ENCODE measurements around the gene ATXN7.

Gene ATXN7

DNA sequence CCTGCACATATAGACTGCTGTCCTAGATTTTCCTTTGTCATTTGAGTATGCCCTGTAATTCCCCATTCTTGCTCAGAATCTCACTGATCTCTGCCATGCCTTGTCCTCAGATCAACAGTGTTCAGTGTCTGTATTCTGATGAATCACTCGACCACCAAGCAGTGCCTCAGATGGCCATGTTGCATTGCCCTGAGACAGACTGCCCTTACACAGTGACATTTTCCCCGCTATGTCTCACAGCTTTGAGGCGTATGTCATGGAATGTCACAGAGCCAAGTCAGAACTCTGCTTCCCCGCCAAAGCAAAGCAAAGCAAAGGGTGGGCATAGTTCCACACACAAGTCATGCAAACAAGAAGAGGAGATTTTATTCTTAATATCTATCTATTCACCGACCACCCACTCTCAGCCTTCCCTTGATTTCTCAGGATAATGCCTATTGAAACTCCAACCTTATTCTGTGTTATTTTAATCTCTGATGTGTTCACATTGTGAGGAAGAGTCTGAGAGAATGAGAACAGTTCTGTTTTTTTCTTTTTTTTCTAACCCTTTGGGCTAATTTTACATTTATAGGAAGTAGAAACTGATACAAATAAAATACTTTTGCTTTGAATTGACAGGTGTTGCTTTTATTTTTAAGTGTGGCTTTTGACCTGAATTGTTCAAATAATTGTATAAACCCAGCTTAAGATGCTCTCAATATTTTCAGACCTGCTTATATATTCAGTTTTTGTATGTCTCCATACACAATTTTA, 176.5 kb downstream of the ATXN7 start:
- Histone ChIP-seq H3K9ac (ENCODE audit: low read depth, low read length) (no peak overlapping the region), H3K9me3 (ENCODE audit: control insufficient read depth, insufficient read depth, low read length) (0 out of 2 replicates have a peak, but pooled peaks cover 2% of the 10 kb centered on the region), H3K4me1 (ENCODE audit: insufficient read depth, low read length) (no peaks in the 10 kb centered on the region), H3K36me3 (ENCODE audit: insufficient read depth, low read length) (no peaks in the 10 kb centered on the region)

GRCh38 chr3:64042952-64043351, 179.3 kb downstream of the ATXN7 start:
- Histone ChIP-seq H3K9ac (ENCODE audit: low read depth, low read length) (no peak overlapping the region), H3K4me1 (ENCODE audit: insufficient read depth, low read length) (peaks cover 4% of the 10 kb centered on the region), H3K36me3 (ENCODE audit: insufficient read depth, low read length) (no peaks in the 10 kb centered on the region), H3K9me3 (ENCODE audit: control insufficient read depth, insufficient read depth, low read length) (no peaks in the 10 kb centered on the region)

DNA sequence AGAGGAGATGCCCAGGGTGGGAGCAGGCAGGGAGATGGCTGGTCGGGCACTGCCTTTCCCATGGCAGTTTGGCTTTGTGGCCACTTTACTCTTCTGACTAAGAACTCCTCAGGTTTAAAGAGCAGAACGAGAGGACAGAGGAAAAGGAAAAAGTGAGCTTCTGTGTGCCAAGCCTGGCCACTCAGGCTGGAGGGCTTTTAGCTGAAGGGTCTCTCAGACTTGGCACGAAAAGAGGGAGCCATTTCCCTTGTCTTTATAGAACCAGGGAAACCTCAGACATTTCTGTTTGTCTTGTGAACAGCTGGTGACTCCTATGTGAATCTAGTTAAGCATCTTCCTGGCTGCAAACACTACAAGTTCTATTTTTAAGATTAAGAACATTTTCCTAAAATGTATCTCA, 182.9 kb downstream of the ATXN7 start:
- peaks cover 26% of the 10 kb centered on the region for H3K4me1 ChIP-seq (ENCODE audit: insufficient read depth, low read length)
- H3K9me3 ChIP-seq (ENCODE audit: control insufficient read depth, insufficient read depth, low read length), result no peaks in the 10 kb centered on the region
- no peaks in the 10 kb centered on the region for H3K36me3 ChIP-seq (ENCODE audit: insufficient read depth, low read length)
- H3K9ac ChIP-seq (ENCODE audit: low read depth, low read length), result no peak overlapping the region

DNA sequence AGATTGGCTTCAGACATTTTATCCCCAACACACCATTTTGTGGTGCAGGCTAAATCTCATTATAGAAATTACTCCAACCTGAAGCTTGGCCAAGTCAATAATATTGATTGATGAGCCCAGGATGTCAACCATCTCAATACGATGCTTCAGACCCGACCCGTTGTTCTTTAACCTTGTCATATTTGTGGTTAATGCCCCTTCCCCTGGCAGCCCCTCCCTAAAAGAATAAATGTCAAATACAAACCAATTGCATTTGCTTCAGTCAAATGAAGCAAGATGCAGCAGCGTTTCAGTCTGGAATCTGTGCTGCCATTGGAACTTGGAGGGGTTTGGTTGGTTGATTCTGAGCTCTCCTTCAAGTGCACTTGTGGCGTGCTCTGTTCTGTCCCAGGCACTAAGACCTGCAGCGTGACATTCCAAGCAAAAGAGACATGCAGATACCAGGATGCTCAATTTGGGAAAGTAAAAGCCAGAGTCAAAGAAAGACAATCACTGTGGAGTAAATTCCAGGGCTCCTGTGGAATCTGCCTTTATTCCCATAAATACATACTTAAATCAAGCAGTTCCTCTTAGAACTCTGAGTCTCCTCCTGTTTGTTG, 183.4 kb downstream of the ATXN7 start:
- no peak overlapping the region for H3K9ac ChIP-seq (ENCODE audit: low read depth, low read length)
- peaks cover 26% of the 10 kb centered on the region for H3K4me1 ChIP-seq (ENCODE audit: insufficient read depth, low read length)
- no peaks in the 10 kb centered on the region for H3K36me3 ChIP-seq (ENCODE audit: insufficient read depth, low read length)
- no peaks in the 10 kb centered on the region for H3K9me3 ChIP-seq (ENCODE audit: control insufficient read depth, insufficient read depth, low read length)

DNA sequence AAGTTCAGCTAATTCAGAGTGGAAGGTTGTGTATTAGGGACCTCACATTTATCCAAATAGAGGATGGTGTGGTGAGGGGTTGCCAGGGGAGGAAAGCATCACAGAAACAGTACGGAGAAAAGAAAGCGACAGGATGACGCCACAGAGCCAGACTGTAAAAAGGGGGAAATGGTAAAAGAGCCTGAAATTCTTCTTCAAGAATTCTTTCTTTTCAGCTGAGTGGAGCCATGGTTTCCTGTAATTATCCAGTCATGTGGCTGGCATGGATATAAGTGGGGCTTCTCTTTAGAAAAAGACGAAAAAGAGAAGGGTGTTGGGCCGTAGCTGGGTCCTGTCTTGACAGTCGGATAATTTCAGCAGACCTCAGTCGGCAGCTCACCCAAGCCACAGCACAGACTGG, 184.1 kb downstream of the ATXN7 start:
- Histone ChIP-seq H3K9ac (ENCODE audit: low read depth, low read length) (no peak overlapping the region), H3K4me1 (ENCODE audit: insufficient read depth, low read length) (peaks cover 26% of the 10 kb centered on the region), H3K36me3 (ENCODE audit: insufficient read depth, low read length) (no peaks in the 10 kb centered on the region), H3K9me3 (ENCODE audit: control insufficient read depth, insufficient read depth, low read length) (no peaks in the 10 kb centered on the region)

DNA sequence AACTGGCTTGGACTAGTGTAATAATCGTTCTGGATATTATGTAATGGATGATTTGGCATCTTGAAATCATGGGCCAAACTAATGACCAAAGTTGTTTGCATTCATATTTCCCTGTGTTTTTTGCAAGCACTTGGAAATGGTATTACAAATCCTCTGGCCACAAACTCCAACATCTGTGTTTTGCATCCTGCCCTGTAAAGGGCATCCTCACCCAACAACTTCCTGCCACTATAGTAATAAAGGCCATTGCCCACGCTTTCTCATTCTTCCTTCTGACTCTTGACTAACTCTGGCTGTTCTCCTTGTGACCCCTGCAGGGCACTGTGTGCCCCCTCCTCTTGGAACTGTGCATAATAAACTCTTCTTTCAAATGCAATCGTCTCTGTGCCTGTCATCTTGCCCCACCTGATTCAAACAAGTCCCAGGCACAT, 185.0 kb downstream of the ATXN7 start:
- Histone ChIP-seq H3K36me3 (ENCODE audit: insufficient read depth, low read length) (no peaks in the 10 kb centered on the region), H3K4me1 (ENCODE audit: insufficient read depth, low read length) (peaks cover 26% of the 10 kb centered on the region), H3K9me3 (ENCODE audit: control insufficient read depth, insufficient read depth, low read length) (no peaks in the 10 kb centered on the region), H3K9ac (ENCODE audit: low read depth, low read length) (no peak overlapping the region)

GRCh38 chr3:64049136-64049535, 185.5 kb downstream of the ATXN7 start:
- Histone ChIP-seq H3K9ac (ENCODE audit: low read depth, low read length) (no peak overlapping the region), H3K4me1 (ENCODE audit: insufficient read depth, low read length) (peaks cover 26% of the 10 kb centered on the region), H3K9me3 (ENCODE audit: control insufficient read depth, insufficient read depth, low read length) (no peaks in the 10 kb centered on the region), H3K36me3 (ENCODE audit: insufficient read depth, low read length) (no peaks in the 10 kb centered on the region)

- peaks cover 26% of the 10 kb centered on the region for H3K4me1 ChIP-seq (ENCODE audit: insufficient read depth, low read length)
- H3K36me3 ChIP-seq (ENCODE audit: insufficient read depth, low read length), result no peaks in the 10 kb centered on the region
- H3K9me3 ChIP-seq (ENCODE audit: control insufficient read depth, insufficient read depth, low read length), result no peaks in the 10 kb centered on the region
- no peak overlapping the region for H3K9ac ChIP-seq (ENCODE audit: low read depth, low read length)
Measured at GRCh38 chr3:64049832-64050231, 186.2 kb downstream of the ATXN7 start.
